HUDEP-2 (cell line): ENCODE measurements around the gene ESPNL.

ENCODE experiments used
- DNase-seq, 76 experiments: peaks; one replicate each; lab custom pipeline; 2025; ENCODE audit not compliant: unreplicated experiment in 76 of 76; lab: John Stamatoyannopoulos, UW

The ESPNL gene

GRCh38 chr2:238125127-238125885 is 25.2 kb downstream of the ESPNL start:
- no peak for DNase-seq

GRCh38 chr2:238126338-238126737 is 26.2 kb downstream of the ESPNL start:
- no peak for DNase-seq

GRCh38 chr2:238126775-238127164 is 26.6 kb downstream of the ESPNL start:
- no peak for DNase-seq

- no peak for DNase-seq
These were observed 27.3 kb downstream of the ESPNL start for GRCh38 chr2:238127165-238128060.

GRCh38 chr2:238128061-238128440 is 27.9 kb downstream of the ESPNL start:
- no peak for DNase-seq

GRCh38 chr2:238128534-238129001 is 28.4 kb downstream of the ESPNL start:
- no peak for DNase-seq

GRCh38 chr2:238129166-238130010 is 29.2 kb downstream of the ESPNL start:
- no peak for DNase-seq

GRCh38 chr2:238130111-238130695 is 30.1 kb downstream of the ESPNL start:
- no peak for DNase-seq

- DNase-seq: no peak
These were observed 30.8 kb downstream of the ESPNL start for GRCh38 chr2:238130696-238131628.

GRCh38 chr2:238131761-238132462 is 31.8 kb downstream of the ESPNL start:
- no peak for DNase-seq

- no peak for DNase-seq
These were observed 32.6 kb downstream of the ESPNL start for GRCh38 chr2:238132463-238133450.

- DNase-seq: no peak
These were observed 33.6 kb downstream of the ESPNL start for GRCh38 chr2:238133499-238134392.

- no peak for DNase-seq
These were observed 34.2 kb downstream of the ESPNL start for GRCh38 chr2:238134393-238134785.

GRCh38 chr2:238135601-238136150 is 35.5 kb downstream of the ESPNL start:
- no peak for DNase-seq

GRCh38 chr2:238136820-238137537 is 36.8 kb downstream of the ESPNL start:
- peak in 1 of 76 experiments; percentile 16 for DNase-seq

- DNase-seq: no peak
These were observed 37.7 kb downstream of the ESPNL start for GRCh38 chr2:238137885-238138284.
